ENCODE results near the gene HRK. TPM values are rescaled to one million over a fixed set of nuclear protein-coding genes. Genes with fewer than 3 reads are reported as not detected.

Gene HRK
- total and polyA plus RNA-seq, 2 of the 13 experiments (the other 11 are each of a cell fraction or from before 2014, with no cell fraction given), result 0.02 TPM; not detected in 1

- H3K9ac ChIP-seq (ENCODE audit: insufficient read depth, low read depth, low read length), result no peak overlapping the region
- FAIRE-seq (no peak), ATAC-seq (no peak), DNase-seq (ENCODE audit: low spot score) (no peak)
- intact Hi-C loops (cut with micrococcal nuclease; ENCODE audit: unreplicated experiment), result loop anchor here (10.0 kb wide), 1 partner anchor 181 kb away; the partner anchor contains the start of genes RNFT2 and SPRING1
- in situ Hi-C loops (cut with HindIII; ENCODE audit: extremely low pct_ligation_motif_present, low pct_unique_long_range_greater_than_20kb), result loop anchor here (10.0 kb wide), 1 partner anchor 211 kb away; no protein-coding TSS in a partner anchor
- no peak for TF ChIP-seq FOXP1 (IDR thresholded peaks at IDR 0.05)
- peak; percentile 29; the same call in 1 of the 2 replicates for TF ChIP-seq FOXP1 (CRISPR knock-in tag; IDR thresholded peaks at IDR 0.05)
- no peak for TF ChIP-seq ATM (IDR thresholded peaks at IDR 0.05; ENCODE audit: borderline replicate concordance)
- TF ChIP-seq FOXA3 (CRISPR knock-in tag; IDR thresholded peaks at IDR 0.05), result peak; percentile 36; the same call in 1 of the 2 replicates
- no peaks in the 10 kb centered on the region for H3K27me3 ChIP-seq (ENCODE audit: control insufficient read depth in 1 of 2, insufficient read depth in 2 of 2, low read length in 2 of 2)
- no peak overlapping the region for H3K4me3 ChIP-seq (replicated peaks in 1 of 3; ENCODE audit: insufficient read depth in 1 of 3, low read depth in 2 of 3, low read length in 3 of 3)
- CTCF ChIA-PET (ENCODE audit: low intra/inter-chr PET ratio, low total read pairs), result no interaction called here
- POLR2A ChIA-PET, result interaction anchor here (1.0 kb wide), 1 partner anchor 176 kb away, joined by 3 read pairs; no protein-coding TSS in a partner anchor
- peaks cover 0 to 3% of the 10 kb centered on the region in 2 experiments; a peak in 1 of 5 replicates for H3K36me3 ChIP-seq (replicated peaks in 1 of 2; ENCODE audit: control insufficient read depth in 1 of 2, insufficient read depth in 2 of 2, low read length in 2 of 2)
- 100% methylated on average over 1 of the region's 1 CpG for WGBS (ENCODE audit: low lambda C conversion rate)
- H3K79me2 ChIP-seq (ENCODE audit: insufficient read depth, low read length), result peaks cover 8% of the 10 kb centered on the region
- no peak overlapping the region for H3K4me2 ChIP-seq (ENCODE audit: low read depth, low read length)
- H3K4me1 ChIP-seq (ENCODE audit: insufficient read depth, low read length), result peaks cover 76% of the 10 kb centered on the region
- H2AFZ ChIP-seq (ENCODE audit: low read length), result no peak overlapping the region
- H3K27ac ChIP-seq (ENCODE audit: extremely low read length, insufficient read depth, low read length), result peak overlapping the region; percentile 30
- H4K20me1 ChIP-seq (ENCODE audit: insufficient read depth, low read length), result peaks cover 7% of the 10 kb centered on the region; the same call in 1 of the 2 replicates
- BruUV-seq (replicated peaks), result no TSS peak
- H3K9me3 ChIP-seq (ENCODE audit: low read length), result no peaks in the 10 kb centered on the region
These were observed 34.1 kb upstream of the HRK start for GRCh38 chr12:116915326-116915725.

- no peaks in the 10 kb centered on the region for H4K20me1 ChIP-seq (ENCODE audit: insufficient read depth, low read length)
- peak within 1 kb of the TSS; percentile 92 for H3K4me2 ChIP-seq (ENCODE audit: low read depth, low read length)
- 0% methylated on average over 5 of the region's 82 CpGs for WGBS (ENCODE audit: low lambda C conversion rate)
- peak within 1 kb of the TSS; percentile 66 to 88 (median 78) for H3K4me3 ChIP-seq (replicated peaks in 1 of 3; ENCODE audit: insufficient read depth in 1 of 3, low read depth in 2 of 3, low read length in 3 of 3)
- H3K9ac ChIP-seq (ENCODE audit: insufficient read depth, low read depth, low read length), result peak within 1 kb of the TSS; percentile 88
- peak within 1 kb of the TSS; percentile 45 for H2AFZ ChIP-seq (ENCODE audit: low read length)
- no peak for FAIRE-seq
- CTCF ChIA-PET (ENCODE audit: low intra/inter-chr PET ratio, low total read pairs), result no interaction called here
- intact Hi-C loops (cut with micrococcal nuclease; ENCODE audit: unreplicated experiment), result loop anchor here (10.0 kb wide), 1 partner anchor 176 kb away; the partner anchor contains the start of genes RNFT2 and SPRING1
- BruUV-seq (replicated peaks), result no TSS peak
- 0 out of 5 replicates have a peak, but pooled peaks cover 0 to 3% of the 10 kb centered on the region in 2 experiments for H3K36me3 ChIP-seq (replicated peaks in 1 of 2; ENCODE audit: control insufficient read depth in 1 of 2, insufficient read depth in 2 of 2, low read length in 2 of 2)
- peak; percentile 90 for ATAC-seq
- DNase-seq (ENCODE audit: low spot score), result peak; percentile 61
- peaks cover 8% of the 10 kb centered on the region for H3K79me2 ChIP-seq (ENCODE audit: insufficient read depth, low read length)
- no peaks in the 10 kb centered on the region for H3K9me3 ChIP-seq (ENCODE audit: low read length)
- H3K27ac ChIP-seq (ENCODE audit: extremely low read length, insufficient read depth, low read length), result peak within 1 kb of the TSS; percentile 79
- H3K4me1 ChIP-seq (ENCODE audit: insufficient read depth, low read length), result peaks cover 32% of the 10 kb centered on the region
- POLR2A ChIA-PET, result interaction anchor here (1.9 kb wide), 1 partner anchor 174 kb away, joined by 4 read pairs; no protein-coding TSS in a partner anchor
- in situ Hi-C loops (cut with HindIII; ENCODE audit: extremely low pct_ligation_motif_present, low pct_unique_long_range_greater_than_20kb), result loop anchor here (10.0 kb wide), 1 partner anchor 206 kb away; no protein-coding TSS in a partner anchor
- no peaks in the 10 kb centered on the region for H3K27me3 ChIP-seq (ENCODE audit: control insufficient read depth in 1 of 2, insufficient read depth in 2 of 2, low read length in 2 of 2)
- TF ChIP-seq ZNF235 (CRISPR knock-in tag; IDR thresholded peaks at IDR 0.05; ENCODE audit: borderline replicate concordance), result 0 out of 2 replicates have a peak, but pooled peaks have one; percentile 52
- TF ChIP-seq ZBTB40 (IDR thresholded peaks at IDR 0.05), result peak; percentile 67
- peak; percentile 71; the same call in 1 of the 2 replicates for TF ChIP-seq ZBTB40 (CRISPR knock-in tag; IDR thresholded peaks at IDR 0.05)
- TF ChIP-seq KMT2A (CRISPR knock-in tag; IDR thresholded peaks at IDR 0.05), result peak; percentile 78
These were observed 29.6 kb upstream of the HRK start, which contains the start of gene FBXW8 for GRCh38 chr12:116910645-116911451. Gene FBXW8 (plus strand): TSS chr12:116910950. CDS start chr12:116911038, 88 bp downstream.
